CD4-positive, alpha-beta T cell treated with Interferon gamma for 1 hour (primary cell): Measurements from ENCODE around the gene ABCA8.

Experiments used
- DNase-seq: peaks from one replicate; pipeline ENCODE4 v3.0.0-alpha.2; 2020

The ABCA8 gene

DNA sequence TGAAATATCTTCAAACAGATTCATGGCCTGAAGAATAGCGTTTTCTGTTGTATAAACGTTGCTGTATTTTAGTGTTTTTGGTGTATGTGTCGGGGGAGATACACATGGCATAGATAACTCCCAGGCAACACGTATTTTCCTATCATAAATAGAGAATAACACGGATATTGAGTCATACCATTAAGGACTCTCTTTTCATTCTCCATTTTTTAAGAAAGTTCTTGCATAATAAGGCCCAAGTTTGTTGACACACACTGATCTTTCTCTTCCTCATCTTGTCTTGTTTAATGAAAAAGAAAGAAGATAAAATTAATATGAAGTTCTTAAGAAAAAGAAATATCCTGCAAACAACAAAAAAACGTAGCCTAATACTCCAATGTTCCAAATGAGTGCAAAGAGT is 13.4 kb downstream of the ABCA8 start:
- no peak for DNase-seq

DNA sequence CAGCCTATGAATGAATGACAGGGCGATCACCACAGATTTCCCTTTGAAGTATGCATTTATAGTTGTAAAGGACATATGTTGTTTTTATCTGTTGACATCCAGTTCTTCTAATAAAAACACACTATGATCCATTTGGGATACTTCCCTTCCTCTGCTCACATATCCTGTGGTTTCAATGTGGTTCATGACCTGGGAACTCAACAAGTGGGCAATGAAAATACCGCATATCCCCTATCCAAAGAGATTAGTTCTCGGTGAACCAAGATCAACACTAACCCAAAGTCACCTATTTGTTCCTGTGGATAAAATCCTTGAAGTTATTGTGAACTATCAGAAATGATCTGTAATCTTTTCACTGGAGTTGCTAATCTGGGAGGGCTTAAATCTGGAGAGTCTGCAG is 16.0 kb downstream of the ABCA8 start:
- no peak for DNase-seq

DNA sequence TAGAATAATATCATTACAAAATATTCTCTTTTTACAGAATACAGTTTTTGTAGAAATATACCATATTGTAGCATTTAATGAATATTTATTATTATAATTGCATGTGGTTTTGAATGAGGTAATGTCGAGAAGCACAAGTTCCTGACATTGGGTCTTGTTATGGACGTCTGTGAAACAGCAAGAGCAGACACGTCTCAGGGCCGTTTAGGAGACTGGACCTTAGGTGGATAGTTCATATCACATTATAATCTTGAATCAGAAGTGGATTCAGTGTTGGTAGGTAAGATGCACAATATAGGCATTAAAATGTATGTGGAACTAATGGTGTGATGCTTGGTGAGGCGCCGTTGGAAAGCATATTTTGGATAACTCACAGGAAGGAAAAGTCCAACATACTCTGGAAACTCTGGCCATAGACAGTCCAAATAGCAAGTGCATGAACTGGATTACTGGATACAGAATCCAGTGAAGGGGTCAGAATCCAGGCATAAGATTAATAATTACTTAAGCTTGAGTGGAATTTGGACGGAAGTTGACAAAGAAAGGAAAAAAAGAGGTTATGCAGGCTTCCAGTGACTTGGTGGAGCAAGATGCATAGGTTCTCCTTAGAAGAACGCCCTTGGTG is 17.2 kb downstream of the ABCA8 start:
- no peak for DNase-seq

DNA sequence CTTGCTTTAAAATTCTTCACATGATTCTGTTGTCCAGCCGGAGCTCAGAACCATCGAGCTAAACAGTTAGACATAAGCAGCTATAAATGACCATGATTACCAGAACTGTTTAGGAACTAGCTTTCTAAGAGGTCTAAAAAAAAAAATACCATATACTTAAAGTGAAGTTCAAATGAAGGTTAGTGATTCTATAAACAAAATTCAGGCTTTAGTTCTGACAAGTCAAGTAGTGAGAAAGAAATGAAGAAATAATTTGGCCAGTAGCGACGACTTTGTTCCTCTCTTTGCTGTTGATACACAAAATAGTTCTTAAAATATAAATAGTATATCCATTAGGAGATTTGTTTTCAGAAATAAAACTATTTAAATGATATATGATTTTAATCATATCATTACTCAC is 27.7 kb downstream of the ABCA8 start:
- DNase-seq, result no peak

DNA sequence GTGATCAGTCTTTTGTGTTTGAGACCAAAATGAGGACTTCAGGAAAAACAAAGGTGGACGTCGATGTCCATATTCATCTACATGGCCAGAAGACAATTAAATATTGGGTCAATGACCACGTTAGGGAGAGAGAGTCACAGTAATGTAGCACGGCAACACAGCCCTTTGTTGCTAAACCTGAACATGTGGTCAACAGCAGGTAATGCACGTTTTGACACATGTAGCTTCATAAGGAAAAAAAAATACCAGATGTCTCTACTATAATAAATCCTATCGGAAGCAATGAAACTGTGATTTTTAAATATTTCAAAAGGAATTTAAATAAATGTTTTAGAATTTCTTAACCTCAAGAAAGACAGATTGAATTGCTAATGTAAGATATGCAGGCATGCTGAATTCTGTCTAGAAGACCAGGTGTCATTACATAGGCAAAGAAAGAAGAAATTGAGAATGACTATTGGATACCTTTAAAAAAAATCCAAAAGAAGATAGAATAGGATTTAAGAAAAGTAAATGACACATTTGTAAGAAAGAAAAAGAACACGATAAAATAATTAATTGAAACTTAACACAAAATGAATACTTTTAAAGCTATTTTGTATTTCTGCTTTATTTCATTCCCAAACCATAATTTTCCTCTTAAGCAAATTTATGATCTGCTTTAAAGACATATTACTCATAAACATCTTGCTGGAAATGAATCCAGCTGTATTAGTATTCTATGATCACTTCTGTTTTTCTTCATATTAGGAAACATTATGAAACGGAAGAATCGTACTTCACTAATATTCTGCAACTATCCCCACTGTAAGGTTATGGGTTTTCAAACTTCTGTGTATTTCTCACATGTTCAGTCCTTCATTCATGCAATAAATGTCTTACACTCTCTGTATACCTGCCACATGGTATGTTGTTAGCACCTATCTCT is 30.1 kb downstream of the ABCA8 start:
- DNase-seq, result no peak

DNA sequence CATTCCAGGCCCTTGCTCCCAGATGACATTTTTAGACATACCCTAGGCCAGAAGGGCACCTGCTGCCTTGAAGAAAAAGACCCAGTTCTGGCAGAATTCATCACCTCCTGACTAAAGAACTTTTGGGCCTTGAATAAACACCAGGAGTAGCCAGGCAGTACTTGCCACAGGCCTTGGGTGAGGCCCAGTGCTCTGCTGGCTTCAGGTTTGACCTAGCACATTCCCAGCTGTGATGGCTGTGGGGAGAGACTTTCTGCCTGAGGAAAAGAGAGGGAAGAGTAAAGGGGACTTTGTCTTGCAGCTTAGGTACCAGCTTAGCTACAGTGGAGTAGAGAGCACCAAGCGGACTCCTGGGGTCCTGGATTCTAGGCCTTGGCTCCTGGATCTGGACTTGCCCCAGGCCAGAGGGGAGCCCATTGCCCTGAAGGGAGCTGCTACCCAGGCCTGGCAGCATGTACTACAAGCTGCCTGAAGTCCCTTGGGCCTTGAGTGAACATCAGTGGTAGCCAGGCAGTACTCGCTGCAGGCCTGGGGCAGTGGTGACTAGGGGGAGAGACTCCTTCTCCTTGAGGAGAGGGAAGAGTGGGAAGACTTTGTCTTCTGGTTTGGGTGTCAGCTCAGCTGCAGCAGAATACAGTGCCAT is 44.3 kb downstream of the ABCA8 start:
- DNase-seq, result no peak

DNA sequence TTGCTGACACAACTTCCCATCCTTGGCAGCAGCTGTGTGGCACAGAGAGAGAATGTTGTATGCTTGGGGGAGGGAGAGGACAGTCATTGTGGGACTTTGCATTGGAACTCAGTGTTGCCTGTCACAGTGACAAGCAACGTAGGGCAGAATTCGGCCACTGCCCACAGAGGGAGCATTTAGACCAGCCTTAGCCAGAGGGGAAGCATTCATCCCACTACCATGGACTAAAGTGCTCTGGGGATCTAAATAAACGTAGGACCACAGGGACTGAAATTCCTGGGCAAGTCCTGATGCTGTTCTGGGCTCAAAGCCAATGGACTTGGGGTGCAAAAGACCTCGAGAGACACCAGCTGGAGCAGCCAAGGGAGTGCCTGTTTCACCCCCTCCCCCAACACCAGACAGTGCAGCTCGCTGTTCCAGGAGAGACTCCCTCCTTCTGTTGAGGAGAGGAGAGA is 44.9 kb downstream of the ABCA8 start:
- no peak for DNase-seq

DNA sequence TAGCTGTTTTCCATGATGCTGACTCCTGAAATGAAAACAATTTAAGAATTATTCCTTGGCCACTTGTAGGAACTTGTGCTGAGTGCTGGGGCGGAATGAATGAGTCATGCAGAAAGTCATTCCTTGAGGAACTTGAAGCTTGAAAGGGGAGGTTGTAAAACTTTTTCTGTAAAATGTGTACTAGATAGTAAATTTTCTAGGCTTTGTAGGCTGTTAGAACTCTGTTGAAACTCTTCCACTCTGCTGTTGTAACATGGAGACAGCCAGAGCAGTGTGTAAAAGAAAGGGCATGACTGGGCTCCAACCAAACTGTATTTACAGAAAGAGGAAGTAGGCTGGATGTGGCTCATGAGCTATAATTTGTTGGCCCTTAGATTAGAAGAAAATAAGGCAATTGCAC is 46.1 kb downstream of the ABCA8 start:
- no peak for DNase-seq

DNA sequence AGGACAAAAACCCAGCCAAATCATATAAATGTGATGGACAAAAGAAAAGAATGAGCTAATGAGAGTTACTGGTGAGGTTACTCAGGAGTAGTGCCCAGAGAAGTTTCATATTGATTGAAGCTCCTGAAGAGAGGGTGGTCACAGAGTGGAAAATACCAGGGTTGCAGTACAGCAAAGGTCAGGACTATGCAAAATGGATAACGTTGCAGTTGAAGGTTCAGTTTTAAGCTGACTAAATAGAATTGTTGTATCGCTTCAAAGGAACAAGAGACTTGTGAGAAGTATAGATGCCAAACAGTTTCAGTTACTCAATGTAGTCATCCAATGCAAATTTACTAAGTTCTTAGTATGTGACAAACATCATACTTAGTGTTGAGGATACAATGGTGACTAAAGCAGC is 47.1 kb downstream of the ABCA8 start:
- no peak for DNase-seq

DNA sequence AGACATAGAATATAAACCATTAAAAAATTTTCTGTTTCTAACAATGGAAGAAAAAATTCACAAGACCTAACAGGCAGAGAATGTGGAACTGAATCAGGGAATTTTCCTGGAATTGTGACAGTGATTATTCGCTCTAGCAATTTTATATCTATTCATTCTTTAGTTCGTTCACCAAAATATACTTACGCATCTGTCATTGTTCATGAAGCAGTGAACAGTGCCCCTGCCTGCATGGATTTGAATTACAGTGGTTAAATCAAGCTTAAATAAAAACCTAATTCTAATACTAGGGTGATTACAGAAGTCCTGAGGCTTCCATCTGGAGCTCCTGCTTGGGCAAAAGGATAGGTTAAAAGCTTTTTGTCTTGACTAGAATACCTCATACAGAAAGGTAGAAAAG is 48.6 kb downstream of the ABCA8 start:
- no peak for DNase-seq

DNA sequence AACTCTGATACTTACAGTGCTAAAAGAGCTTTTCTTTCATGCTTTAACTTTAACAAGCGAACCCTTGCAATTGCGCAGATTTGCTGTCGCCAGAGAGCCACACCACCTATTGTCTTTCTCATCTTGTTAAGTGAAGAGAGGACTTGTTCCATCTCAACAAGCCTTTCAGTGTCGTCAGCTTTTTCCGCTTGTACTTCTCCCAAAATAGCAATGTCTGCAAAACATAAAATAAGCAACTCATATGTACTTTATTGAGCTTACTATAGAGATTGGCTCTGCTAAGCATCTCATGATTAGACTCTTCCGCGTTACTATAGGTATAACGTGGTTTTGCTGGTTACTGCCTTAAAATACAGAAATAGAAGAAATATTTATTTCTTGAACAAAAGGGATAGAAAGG is 51.9 kb downstream of the ABCA8 start:
- no peak for DNase-seq

DNA sequence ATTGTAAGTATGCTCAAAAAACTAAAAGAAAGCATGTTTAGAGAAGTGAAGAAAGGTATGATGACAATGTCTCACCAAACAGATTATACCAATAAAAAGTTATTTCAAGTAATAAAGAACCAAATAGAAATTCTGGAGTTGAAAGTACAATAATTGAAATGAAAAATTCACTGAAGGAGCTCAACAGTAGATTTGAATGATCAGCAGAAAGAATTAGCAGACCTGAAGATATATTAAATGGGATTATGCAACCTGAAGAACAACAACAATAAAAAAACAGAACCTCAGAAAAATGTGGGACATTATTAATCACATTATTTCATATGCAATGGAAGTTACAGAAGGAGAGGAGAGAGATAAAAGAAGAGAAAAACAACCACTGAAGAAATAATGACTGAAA is 57.6 kb downstream of the ABCA8 start:
- no peak for DNase-seq

DNA sequence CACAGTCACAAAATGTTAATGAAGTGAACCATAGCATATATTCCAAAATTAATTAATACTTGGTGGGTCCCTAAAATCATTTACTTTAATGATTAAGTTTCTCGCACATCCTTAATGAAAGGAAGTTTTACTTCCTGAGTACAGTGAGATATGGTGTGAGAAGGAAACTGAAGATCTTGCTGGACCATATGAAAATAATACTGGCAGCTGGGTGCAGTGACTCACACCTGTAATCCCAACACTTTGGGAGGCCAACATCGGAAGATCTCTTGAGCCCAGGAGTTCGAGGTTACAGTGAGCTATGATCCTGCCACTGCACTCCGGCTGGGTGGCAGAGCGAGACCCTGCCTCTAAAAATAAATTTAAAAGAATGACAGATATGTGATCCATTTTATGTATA is 62.5 kb downstream of the ABCA8 start:
- DNase-seq, result no peak

DNA sequence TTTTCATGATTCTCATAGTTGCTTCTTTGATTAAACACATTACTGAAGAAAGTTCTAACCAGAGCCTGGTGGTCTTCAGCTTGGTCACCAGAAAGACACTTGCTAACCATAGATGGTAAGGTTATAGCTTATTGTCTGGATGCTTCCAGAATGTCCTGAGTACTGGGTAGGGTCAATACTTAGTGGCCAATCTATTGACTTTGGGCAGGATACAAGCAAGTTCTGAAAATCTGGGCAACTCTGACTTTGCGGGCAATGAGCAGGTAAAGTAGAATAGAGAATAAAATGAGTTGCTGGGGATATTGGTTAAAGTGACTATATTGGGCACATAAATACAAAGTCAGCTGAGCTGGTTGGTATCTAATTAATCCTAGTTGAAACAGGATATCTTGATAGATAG is 63.0 kb downstream of the ABCA8 start:
- no peak for DNase-seq

DNA sequence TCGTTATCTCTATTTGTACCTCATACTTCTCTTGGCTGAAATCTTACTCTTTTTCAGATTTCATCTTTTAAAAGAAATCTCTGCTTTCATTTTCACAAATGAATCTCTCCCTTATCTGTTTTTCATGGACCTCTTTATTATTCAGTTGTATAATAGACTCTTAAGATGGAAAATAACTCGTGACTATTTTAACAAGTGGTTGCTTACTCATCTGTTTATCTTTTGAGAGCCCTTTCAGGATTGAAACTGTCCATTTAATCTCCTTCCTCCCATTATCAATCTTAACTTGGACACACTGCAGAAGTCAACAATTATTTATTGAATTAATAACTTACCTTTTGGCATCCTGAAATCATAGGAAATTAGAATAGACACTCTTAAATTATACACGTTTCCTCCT is 68.8 kb downstream of the ABCA8 start:
- DNase-seq, result no peak

DNA sequence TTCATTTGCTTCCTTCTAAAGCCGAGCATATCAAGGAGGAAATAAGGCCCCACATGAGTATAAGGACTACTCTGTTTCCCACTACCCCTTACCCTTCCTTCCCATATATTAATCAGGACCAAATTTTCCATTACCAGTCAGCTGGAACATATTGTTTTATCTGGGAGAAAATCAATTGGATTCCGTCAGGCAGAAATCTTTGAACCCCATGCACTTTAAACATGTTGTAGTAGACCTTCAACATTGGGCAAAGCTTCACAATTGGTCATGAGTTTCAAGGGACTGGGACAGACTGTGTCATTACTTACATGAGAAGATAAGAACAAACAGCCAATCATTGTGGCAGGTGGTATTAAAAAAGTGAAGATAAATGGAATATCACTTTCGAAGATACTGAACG is 70.3 kb downstream of the ABCA8 start:
- no peak for DNase-seq

DNA sequence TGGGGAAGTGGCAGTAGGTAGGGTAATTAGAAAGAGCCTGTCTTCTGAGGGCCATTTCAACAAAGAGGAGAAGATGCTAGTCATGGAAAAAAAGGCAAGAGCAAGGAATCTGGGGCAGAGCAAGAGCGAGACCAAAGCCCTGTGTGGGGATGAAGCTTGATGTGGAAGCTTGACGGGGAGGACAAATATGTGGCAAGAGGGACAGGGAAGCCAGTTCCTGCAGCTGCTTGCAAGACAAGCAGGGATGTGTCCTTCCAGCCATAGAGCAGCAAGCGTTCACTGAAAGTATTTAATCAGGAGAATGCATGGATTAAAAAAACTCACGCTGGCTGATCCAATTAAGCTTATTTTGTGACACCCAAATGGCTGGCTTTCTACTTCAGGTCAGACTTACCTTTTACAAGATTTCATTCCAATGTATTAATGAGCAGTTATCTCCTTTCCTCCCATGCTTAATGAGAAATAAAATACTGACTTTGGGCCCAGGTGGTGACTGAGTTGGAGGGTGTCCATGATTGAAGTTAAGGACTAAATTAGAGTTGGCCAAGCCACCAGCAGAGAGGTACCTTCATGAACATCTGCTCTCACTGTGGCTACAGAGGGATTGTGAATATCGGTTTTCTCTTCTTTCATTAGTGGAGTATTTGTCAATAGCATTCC is 76.8 kb downstream of the ABCA8 start:
- no peak for DNase-seq

DNA sequence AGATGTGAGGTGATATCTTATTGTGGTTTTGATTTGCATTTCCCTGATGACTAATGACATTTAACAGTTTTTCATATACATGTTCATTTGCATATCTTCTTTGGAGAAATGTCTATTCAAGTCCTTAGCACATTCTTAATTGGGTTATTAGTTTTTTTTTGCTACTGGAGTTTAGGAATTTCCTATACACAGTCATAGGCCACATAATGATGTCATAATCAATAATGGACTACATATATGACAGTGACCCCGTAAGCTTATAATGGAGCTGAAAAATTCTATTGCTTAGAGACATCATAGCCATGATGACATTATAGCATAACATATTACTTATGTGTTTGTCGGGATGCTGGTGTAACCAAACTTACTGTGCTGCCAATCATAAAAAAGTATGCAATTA is 83.7 kb downstream of the ABCA8 start:
- DNase-seq, result no peak

DNA sequence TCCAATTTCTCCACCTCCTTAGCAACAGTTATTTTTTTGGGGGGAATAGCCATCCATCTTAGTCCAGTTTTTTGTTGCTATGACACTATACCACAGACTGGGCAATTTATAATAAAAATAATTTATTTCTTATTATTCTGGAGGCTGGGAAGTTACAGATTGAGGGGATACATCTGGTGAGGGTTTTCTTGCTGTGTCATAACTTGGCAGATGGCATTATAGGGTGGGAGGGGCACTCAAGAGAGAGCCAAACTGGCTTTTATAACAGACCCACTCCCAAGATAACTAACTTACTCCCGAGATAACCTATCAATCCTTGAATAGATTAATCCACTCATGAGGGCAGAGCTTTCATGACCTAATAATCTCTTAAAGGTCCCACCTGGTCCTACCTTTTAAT is 84.2 kb downstream of the ABCA8 start:
- no peak for DNase-seq

DNA sequence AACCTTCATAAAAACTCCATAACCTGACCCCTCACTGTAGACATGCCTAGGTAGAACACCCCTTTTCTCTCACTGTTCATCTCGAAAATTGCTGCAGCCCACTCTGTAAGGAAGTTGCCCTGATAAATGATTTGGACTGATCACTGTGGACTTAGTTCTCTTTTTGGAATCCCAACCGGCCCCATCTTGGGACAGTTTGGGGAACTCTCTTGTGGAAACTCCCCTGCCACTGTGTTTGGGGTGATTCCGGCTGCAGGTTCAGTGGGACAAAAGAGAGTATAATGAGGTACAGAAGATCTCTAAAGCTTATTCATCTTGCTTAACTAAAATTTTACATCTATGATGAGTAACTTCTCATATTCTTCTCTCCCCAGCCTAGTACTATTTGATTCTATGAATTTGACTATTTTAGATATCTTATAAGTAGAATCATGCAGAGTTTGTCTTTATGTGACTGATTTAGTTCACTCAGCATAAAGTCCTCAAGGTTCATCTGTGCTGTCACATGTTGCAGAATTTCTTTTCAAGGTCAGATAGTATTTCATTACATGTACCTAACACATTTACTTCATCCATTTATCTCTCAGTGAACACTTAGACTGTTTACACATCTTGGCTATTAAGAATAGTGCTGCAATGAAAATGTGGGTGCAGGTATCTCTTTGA is 84.9 kb downstream of the ABCA8 start:
- DNase-seq, result no peak

DNA sequence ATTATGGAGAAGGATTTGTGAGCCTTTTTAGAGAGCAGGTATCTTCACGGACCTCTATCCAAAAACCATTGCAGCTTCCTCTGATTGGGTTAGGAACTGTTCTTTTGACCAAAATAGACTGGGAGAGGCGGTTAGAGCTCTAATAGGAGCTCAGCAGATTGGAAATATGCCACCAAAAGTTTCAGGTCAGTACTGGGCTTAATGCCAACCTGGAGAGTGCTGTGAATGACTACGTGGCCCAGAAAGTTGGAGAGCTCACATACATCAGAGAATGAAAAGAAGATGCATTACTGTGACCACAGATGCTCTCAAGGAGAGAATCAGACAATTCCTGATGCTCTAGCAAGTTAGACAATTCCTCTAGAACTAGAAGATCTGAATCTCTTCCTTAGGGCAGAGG is 86.5 kb downstream of the ABCA8 start:
- no peak for DNase-seq

DNA sequence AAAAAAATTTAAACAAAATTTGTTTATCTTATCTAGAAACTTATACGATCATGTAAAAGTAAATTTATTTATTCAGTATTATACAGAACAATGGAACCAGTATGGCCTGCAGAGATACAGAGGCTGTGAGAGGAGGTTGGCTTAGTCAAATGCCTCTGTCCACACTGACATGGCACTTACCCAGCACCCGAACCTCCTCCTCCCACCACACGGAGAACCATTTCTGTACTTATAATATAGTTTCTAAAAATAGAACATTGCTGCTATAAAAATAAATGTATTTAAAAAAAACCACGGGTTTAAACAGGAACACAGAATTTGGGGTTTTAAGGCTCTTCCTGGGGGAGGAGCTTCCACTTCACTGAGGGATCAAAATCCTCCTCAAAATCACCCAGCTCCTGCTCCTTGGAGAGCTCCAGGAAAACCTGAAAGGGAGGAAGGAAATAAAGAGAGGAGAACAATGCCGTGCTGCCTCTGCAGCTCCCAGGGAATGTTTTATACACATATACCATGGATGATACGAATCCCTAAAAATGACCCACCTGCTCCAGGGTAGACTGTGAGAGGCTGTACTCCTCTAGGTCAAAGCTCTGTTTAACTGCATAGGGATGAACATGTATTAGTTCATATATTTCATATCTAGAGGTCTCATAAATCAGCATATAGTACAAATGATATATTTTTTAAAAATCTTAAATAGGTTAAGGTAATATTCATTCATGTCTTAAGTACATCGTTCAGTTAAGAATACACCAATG is 87.3 kb downstream of the ABCA8 start:
- no peak for DNase-seq
